Measurements from ENCODE around the gene YTHDF2. TPM values are rescaled to one million over a fixed set of nuclear protein-coding genes. Genes with fewer than 3 reads are reported as not detected.

Gene YTHDF2
- total and polyA plus RNA-seq, 9 of the 15 experiments (the other 6 are each of a cell fraction or from before 2014, with no cell fraction given) = 41.0 to 111 (median 83.3) TPM

DNA sequence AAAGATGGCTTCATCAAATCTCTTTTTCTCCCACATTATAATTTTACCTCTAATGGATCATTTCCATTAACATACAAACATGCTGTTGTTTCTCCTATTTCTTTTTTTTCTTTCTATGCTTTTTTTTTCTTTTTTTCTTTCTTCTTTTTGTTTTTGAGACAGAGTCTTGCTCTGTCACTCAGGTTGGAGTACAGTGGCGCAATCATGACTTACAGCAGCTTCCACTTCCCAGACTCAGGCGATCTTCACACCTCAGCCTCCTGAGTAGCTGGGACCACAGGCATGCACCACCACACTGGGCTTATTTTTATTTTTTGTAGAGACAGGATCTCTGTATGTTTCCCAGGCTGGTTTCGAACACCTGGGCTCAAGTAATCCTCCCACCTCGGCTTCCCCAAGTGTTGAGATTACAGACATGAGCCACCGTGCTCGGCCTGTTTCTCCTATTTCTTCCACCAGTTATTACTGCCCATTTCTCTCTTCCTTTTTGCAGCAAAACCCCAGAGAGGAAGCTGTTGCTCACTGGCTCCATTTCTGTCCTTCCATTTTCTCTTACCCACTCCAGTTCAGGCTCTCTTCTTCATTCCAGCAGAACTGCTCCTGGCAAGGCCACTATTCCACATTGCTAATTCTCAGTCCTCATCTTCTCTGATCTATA, 43.1 kb downstream of the YTHDF2 start (continued):
- TF ChIP-seq PKNOX1 (IDR thresholded peaks at IDR 0.05) (peak; percentile 77), ZNF12 (CRISPR knock-in tag; IDR thresholded peaks at IDR 0.05) (peak; percentile 17; the same call in 1 of the 2 replicates), E4F1 (CRISPR knock-in tag; IDR thresholded peaks at IDR 0.05; ENCODE audit: borderline replicate concordance) (no peak), PPARD (CRISPR knock-in tag; IDR thresholded peaks at IDR 0.05) (no peak)

- Histone ChIP-seq H3K4me1 (replicated peaks in 1 of 2; ENCODE audit: control insufficient read depth in 2 of 2, insufficient read depth in 2 of 2, low read length in 2 of 2) (peaks cover 14 to 16% of the 10 kb centered on the region in 2 experiments), H3K27me3 (ENCODE audit: control insufficient read depth in 2 of 2, insufficient read depth in 2 of 2, low read length in 2 of 2) (no peaks in the 10 kb centered on the region), H3K27ac (ENCODE audit: extremely low read depth, low read depth, low read length) (no peak overlapping the region), H3K9me1 (ENCODE audit: control insufficient read depth, insufficient read depth, low read length) (no peaks in the 10 kb centered on the region), H3K79me2 (ENCODE audit: control insufficient read depth, insufficient read depth, low read length) (no peaks in the 10 kb centered on the region), H4K20me1 (replicated peaks; ENCODE audit: control insufficient read depth, insufficient read depth, low read length) (no peaks in the 10 kb centered on the region), H3K9ac (ENCODE audit: insufficient read depth in 1 of 2, low read depth in 2 of 2, low read length in 2 of 2) (peak overlapping the region in 1 of 2 experiments; percentile 59; a peak in 1 of 4 replicates), H3K4me3 (no peak overlapping the region), H3K4me2 (ENCODE audit: insufficient read depth, low read length) (no peak overlapping the region), H3K9me3 (replicated peaks; ENCODE audit: control insufficient read depth, insufficient read depth, low read depth, low read length) (no peaks in the 10 kb centered on the region), H2AFZ (ENCODE audit: low read depth, low read length) (no peak overlapping the region), H3K36me3 (ENCODE audit: control insufficient read depth, insufficient read depth, low read length) (no peaks in the 10 kb centered on the region)
- DNase-seq (ENCODE audit: extremely low read depth in 1 of 4, low spot score in 3 of 4) (peak in 1 of 4 experiments; percentile 4), FAIRE-seq (no peak), ATAC-seq (no peak)
- POLR2A ChIA-PET = interaction anchor here (0.6 to 2.3 kb wide), 6 partner anchors 9 to 258 kb away, joined by 3 to 9 read pairs (median 4); partner anchors contain the start of gene RNU11
- CTCF ChIA-PET (ENCODE audit: low intra/inter-chr PET ratio) = no interaction called here
- intact Hi-C loops (cut with micrococcal nuclease) = no loop called here
- WGBS (ENCODE audit: insufficient coverage, low coverage, missing lambda C conversion rate) = 11% methylated on average over 11 of the region's 11 CpGs
- in situ Hi-C loops (cut with MboI) = loop anchor here (5.0 to 10.0 kb wide), 3 partner anchors 61 to 403 kb away; partner anchors contain the start of gene SRSF4
- no TSS peak for BruUV-seq (replicated peaks)
- peak in 1 of 2 experiments; percentile 23; a peak in 1 of 4 replicates for TF ChIP-seq TEAD1 (CRISPR knock-in tag; IDR thresholded peaks at IDR 0.05)
- TF ChIP-seq PHF20 (IDR thresholded peaks at IDR 0.05; ENCODE audit: partially characterized antibody) = no peak
- TF ChIP-seq TCF3 (CRISPR knock-in tag; IDR thresholded peaks at IDR 0.05) = peak; percentile 62
- no peak for TF ChIP-seq MTA1 (IDR thresholded peaks at IDR 0.05; ENCODE audit: borderline replicate concordance)
- peak; percentile 19; the same call in 1 of the 2 replicates for TF ChIP-seq CTBP1 (IDR thresholded peaks at IDR 0.05; ENCODE audit: borderline replicate concordance)
- peak; percentile 36; the same call in 1 of the 2 replicates for TF ChIP-seq EP300 (IDR thresholded peaks at IDR 0.05; ENCODE audit: low read length)
- TF ChIP-seq SOX6 (IDR thresholded peaks at IDR 0.05) = peak; percentile 41; the same call in 1 of the 2 replicates
- TF ChIP-seq NCOR1 (IDR thresholded peaks at IDR 0.05) = peak; percentile 40
- TF ChIP-seq, protein P1, sequence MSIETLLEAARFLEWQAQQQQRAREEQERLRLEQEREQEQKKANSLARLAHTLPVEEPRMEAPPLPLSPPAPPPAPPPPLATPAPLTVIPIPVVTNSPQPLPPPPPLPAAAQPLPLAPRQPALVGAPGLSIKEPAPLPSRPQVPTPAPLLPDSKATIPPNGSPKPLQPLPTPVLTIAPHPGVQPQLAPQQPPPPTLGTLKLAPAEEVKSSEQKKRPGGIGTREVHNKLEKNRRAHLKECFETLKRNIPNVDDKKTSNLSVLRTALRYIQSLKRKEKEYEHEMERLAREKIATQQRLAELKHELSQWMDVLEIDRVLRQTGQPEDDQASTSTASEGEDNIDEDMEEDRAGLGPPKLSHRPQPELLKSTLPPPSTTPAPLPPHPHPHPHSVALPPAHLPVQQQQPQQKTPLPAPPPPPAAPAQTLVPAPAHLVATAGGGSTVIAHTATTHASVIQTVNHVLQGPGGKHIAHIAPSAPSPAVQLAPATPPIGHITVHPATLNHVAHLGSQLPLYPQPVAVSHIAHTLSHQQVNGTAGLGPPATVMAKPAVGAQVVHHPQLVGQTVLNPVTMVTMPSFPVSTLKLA (conservative IDR thresholded peaks at IDR 0.05) = 0 out of 4 replicates have a peak, but pooled peaks of 1 of the 2 experiments have one; percentile 15
- peak; percentile 57 to 94; a peak in 3 of 4 replicates for TF ChIP-seq RCOR1 (IDR thresholded peaks at IDR 0.05; ENCODE audit: borderline replicate concordance in 1 of 2, low read depth in 2 of 2, low read length in 2 of 2)
- peak; percentile 52 for TF ChIP-seq TEAD4 (IDR thresholded peaks at IDR 0.05; ENCODE audit: low read length)
- no peak for TF ChIP-seq TEAD4 (CRISPR knock-in tag; IDR thresholded peaks at IDR 0.05; ENCODE audit: borderline replicate concordance)
- peak; percentile 78 for TF ChIP-seq HDAC2 (IDR thresholded peaks at IDR 0.05)
Observed at GRCh38 chr1:28781305-28781704, 44.6 kb downstream of the YTHDF2 start.
